ENCODE data around the gene ADAP1.

The ADAP1 gene

GRCh38 chr7:895451-896052 lies 58.9 kb downstream of the ADAP1 start:
- H3K4me3 ChIP-seq (ENCODE audit: low read depth, low read length): no peak overlapping the region
- DNase-seq (ENCODE audit: low read depth): no peak
- no peak for TF ChIP-seq CTCF (IDR thresholded peaks at IDR 0.05; ENCODE audit: control insufficient read depth, extremely low read depth, insufficient read depth)

DNA sequence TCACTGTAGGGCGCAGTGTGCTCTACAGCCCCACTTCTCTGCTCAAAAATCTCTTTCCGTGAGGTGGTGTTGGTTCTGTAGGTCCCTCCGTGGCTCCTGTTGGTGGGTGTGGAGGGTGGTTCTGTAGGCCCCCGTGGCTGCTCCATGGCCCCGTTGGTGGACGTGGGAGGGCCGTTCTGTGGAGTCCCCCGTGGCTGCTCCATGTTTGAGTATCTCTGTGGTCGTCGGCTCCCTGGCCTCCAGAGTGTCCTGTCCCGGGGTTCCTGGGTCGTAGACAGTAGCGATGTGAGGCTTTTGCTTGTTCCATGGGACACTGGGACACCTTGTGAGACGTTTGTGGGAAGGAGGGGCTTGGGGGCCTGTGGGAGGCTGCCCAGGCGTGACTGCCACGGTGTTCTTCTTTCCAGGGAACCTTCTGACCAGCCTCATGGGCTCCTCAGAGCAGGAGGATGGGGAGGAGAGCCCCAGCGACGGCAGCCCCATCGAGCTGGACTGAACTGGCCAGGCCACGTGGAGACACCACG lies 59.5 kb downstream of the ADAP1 start:
- no peak for TF ChIP-seq CTCF (IDR thresholded peaks at IDR 0.05; ENCODE audit: control insufficient read depth, extremely low read depth, insufficient read depth)
- no peak for DNase-seq (ENCODE audit: low read depth)
- H3K4me3 ChIP-seq (ENCODE audit: low read depth, low read length): no peak overlapping the region

DNA sequence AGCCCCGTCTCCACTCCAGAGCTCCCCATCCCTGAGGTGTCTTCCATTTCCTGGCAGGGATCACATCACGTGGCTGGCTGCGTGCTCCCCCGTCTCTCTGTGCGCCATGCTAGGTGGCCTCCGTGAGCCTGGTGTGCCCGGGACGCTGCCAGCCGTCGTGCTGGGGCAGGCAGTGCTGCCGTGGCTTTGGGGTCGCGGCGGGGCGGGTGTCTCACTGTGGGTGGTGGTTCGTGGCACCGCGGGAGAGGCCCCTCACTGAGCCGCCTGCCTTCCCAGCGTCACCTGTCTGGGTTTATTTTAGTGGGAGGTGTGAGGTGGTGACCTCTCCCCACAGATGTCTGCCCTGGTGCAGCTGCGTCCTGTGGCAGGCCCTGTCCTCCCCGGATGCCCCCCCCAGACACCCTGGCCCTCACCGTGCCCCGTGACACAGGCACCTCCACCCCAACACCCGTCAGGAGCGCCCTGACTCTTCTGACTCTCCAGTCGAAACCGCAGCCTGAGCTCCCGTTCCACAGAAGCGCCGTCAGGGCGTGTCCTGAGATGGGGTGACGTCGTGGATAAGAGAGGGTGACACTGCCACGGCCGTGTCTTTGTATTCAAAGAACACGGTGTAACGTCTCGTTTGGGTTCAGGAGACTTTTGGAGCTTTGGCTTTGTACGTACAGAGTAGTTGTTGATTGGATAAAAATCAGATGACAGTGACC lies 60.2 kb downstream of the ADAP1 start:
- no peak overlapping the region for H3K4me3 ChIP-seq (ENCODE audit: low read depth, low read length)
- no peak for TF ChIP-seq CTCF (IDR thresholded peaks at IDR 0.05; ENCODE audit: control insufficient read depth, extremely low read depth, insufficient read depth)
- DNase-seq (ENCODE audit: low read depth): no peak

GRCh38 chr7:893686-894085 lies 60.8 kb downstream of the ADAP1 start:
- TF ChIP-seq CTCF (IDR thresholded peaks at IDR 0.05; ENCODE audit: control insufficient read depth, extremely low read depth, insufficient read depth): no peak
- no peak overlapping the region for H3K4me3 ChIP-seq (ENCODE audit: low read depth, low read length)
- DNase-seq (ENCODE audit: low read depth): no peak

DNA sequence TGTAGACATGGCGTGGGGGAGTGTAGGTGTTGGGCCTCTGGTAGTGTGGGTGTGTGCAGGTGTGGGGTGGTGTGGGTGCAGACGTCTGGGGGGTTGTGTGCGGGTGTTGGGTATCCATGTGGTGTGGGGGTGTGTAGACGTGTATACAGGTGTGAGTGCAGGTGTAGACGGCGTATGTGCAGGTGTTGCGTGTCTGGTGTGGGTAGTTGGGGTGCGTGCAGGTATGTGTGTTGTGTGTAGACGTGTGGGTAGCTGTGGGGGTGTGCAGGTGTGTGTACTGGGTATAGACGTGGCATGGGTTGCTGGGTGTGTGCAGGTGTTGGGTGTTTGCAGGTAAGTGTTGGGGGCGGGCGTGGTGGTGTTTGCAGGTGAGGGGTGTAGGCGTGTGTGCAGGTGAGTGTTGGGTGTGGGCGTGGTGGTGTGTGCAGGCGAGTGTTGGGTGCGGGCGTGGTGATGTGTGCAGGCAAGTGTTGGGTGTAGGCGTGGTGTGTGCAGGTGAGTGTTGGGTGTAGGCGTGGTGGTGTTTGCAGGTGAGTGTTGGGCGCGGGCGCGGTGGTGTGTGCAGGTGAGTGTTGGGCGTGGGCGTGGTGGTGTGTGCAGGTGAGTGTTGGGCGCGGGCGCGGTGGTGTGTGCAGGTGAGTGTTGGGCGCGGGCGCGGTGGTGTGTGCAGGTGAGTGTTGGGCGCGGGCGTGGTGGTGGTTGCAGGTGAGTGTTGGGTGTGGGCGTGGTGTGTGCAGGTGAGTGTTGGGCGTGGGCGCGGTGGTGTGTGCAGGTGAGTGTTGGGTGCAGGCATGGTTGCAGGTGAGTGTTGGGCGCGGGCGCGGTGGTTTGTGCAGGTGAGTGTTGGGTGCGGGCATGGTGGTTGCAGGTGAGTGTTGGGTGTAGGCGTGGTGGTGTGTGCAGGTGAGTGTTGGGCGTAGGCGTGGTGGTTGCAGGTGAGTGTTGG lies 61.6 kb downstream of the ADAP1 start:
- no peak for TF ChIP-seq CTCF (IDR thresholded peaks at IDR 0.05; ENCODE audit: control insufficient read depth, extremely low read depth, insufficient read depth)
- no peak overlapping the region for H3K4me3 ChIP-seq (ENCODE audit: low read depth, low read length)
- DNase-seq (ENCODE audit: low read depth): no peak

DNA sequence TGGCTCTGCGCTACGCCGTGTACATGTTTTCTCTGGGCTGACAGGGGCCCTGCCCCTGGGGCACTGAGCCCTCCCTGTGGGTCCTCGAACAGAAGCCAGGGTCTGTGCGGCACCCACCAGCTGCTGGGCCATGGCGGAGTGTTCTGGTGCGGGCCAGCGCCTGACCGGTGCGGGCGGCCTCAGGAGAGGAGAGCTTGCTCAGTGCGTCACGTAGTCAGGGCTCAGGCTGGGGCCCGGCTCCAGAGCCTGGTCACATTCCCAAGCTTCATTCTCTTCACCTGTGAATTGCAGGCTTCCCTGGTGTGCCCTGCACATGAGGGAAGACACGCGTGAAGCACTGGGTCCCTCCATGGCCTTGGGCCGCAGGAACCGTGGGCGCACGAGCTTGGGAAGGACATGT lies 62.7 kb downstream of the ADAP1 start:
- no peak for TF ChIP-seq CTCF (IDR thresholded peaks at IDR 0.05; ENCODE audit: control insufficient read depth, extremely low read depth, insufficient read depth)
- no peak for DNase-seq (ENCODE audit: low read depth)
- H3K4me3 ChIP-seq (ENCODE audit: low read depth, low read length): no peak overlapping the region
